Measurements from ENCODE around the gene CNTNAP5. TPM values are rescaled to one million over a fixed set of nuclear protein-coding genes. Genes with fewer than 3 reads are reported as not detected.

CNTNAP5 gene
- total RNA-seq, 4 donors from 2014 or later, result not detected

- Histone ChIP-seq H3K9me3 (no peaks in the 10 kb centered on the region), H3K4me3 (no peak overlapping the region), H3K4me1 (no peaks in the 10 kb centered on the region), H3K27ac (no peak overlapping the region), H3K27me3 (no peaks in the 10 kb centered on the region), H3K36me3 (no peaks in the 10 kb centered on the region)
- 77% methylated on average over 4 of the region's 4 CpGs for WGBS
- no peak for DNase-seq (ENCODE audit: low spot score in 2 of 2)
- TF ChIP-seq POLR2A (IDR thresholded peaks at IDR 0.05) (no peak), EP300 (IDR thresholded peaks at IDR 0.05) (no peak), POLR2AphosphoS5 (IDR thresholded peaks at IDR 0.05) (no peak)
- TF ChIP-seq, protein P1, sequence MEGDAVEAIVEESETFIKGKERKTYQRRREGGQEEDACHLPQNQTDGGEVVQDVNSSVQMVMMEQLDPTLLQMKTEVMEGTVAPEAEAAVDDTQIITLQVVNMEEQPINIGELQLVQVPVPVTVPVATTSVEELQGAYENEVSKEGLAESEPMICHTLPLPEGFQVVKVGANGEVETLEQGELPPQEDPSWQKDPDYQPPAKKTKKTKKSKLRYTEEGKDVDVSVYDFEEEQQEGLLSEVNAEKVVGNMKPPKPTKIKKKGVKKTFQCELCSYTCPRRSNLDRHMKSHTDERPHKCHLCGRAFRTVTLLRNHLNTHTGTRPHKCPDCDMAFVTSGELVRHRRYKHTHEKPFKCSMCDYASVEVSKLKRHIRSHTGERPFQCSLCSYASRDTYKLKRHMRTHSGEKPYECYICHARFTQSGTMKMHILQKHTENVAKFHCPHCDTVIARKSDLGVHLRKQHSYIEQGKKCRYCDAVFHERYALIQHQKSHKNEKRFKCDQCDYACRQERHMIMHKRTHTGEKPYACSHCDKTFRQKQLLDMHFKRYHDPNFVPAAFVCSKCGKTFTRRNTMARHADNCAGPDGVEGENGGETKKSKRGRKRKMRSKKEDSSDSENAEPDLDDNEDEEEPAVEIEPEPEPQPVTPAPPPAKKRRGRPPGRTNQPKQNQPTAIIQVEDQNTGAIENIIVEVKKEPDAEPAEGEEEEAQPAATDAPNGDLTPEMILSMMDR (IDR thresholded peaks at IDR 0.05), result no peak
These were observed 621.2 kb downstream of the CNTNAP5 start for GRCh38 chr2:124646166-124646815.

- WGBS, result 99% methylated on average over 3 of the region's 3 CpGs
- Histone ChIP-seq H3K27me3 (no peaks in the 10 kb centered on the region), H3K4me3 (no peak overlapping the region), H3K9me3 (no peaks in the 10 kb centered on the region), H3K27ac (no peak overlapping the region), H3K4me1 (no peaks in the 10 kb centered on the region), H3K36me3 (no peaks in the 10 kb centered on the region)
- no peak for TF ChIP-seq EP300 (IDR thresholded peaks at IDR 0.05)
- no peak for TF ChIP-seq POLR2A (IDR thresholded peaks at IDR 0.05)
- TF ChIP-seq POLR2AphosphoS5 (IDR thresholded peaks at IDR 0.05), result no peak
- TF ChIP-seq, protein P1 (IDR thresholded peaks at IDR 0.05), result no peak
- DNase-seq (ENCODE audit: low spot score in 2 of 2), result no peak
These were observed 622.2 kb downstream of the CNTNAP5 start for GRCh38 chr2:124647245-124647644.

GRCh38 chr2:124647663-124648062 lies 622.6 kb downstream of the CNTNAP5 start:
- DNase-seq (ENCODE audit: low spot score in 2 of 2), result no peak
- Histone ChIP-seq H3K4me3 (no peak overlapping the region), H3K27ac (no peak overlapping the region), H3K9me3 (no peaks in the 10 kb centered on the region), H3K4me1 (no peaks in the 10 kb centered on the region), H3K27me3 (no peaks in the 10 kb centered on the region), H3K36me3 (no peaks in the 10 kb centered on the region)
- TF ChIP-seq EP300 (IDR thresholded peaks at IDR 0.05) (no peak), POLR2A (IDR thresholded peaks at IDR 0.05) (no peak), POLR2AphosphoS5 (IDR thresholded peaks at IDR 0.05) (no peak)
- TF ChIP-seq, protein P1 (IDR thresholded peaks at IDR 0.05), result no peak
- WGBS, result 92% methylated on average over 7 of the region's 12 CpGs

- no peak for TF ChIP-seq POLR2A (IDR thresholded peaks at IDR 0.05)
- no peak for TF ChIP-seq EP300 (IDR thresholded peaks at IDR 0.05)
- no peak for TF ChIP-seq POLR2AphosphoS5 (IDR thresholded peaks at IDR 0.05)
- TF ChIP-seq, protein P1 (IDR thresholded peaks at IDR 0.05), result no peak
- Histone ChIP-seq H3K4me1 (no peaks in the 10 kb centered on the region), H3K27ac (no peak overlapping the region), H3K4me3 (no peak overlapping the region), H3K9me3 (no peaks in the 10 kb centered on the region), H3K27me3 (no peaks in the 10 kb centered on the region), H3K36me3 (no peaks in the 10 kb centered on the region)
- no peak for DNase-seq (ENCODE audit: low spot score in 2 of 2)
- WGBS, result 80% methylated on average over 6 of the region's 6 CpGs
These were observed 623.9 kb downstream of the CNTNAP5 start for GRCh38 chr2:124649001-124649400.

DNA sequence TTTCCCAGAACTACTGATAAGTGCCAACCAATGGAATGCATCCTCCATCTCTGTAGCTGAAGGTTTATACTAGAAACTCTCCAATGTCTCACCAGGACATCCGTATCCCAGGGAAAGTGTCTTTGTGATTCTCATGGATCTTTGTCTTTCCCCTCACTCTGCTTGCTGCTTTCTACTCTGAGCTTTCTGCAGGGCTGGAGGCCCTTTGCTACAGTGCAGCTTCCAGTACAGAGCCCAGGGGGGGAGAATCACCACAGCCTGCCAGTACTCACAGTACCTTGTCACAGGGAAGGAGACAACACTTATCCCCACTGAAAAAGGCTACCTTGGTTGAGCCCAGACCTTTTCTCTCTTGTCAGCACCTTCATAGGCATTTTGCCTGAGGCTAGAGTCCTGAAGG lies 627.0 kb downstream of the CNTNAP5 start:
- 81% methylated on average over 1 of the region's 1 CpG for WGBS
- Histone ChIP-seq H3K9me3 (no peaks in the 10 kb centered on the region), H3K27me3 (no peaks in the 10 kb centered on the region)

More for the DNA sequence above, 627.0 kb downstream of the CNTNAP5 start:
- no peaks in the 10 kb centered on the region for H3K4me1 ChIP-seq
- H3K27ac ChIP-seq, result no peak overlapping the region
- H3K36me3 ChIP-seq, result no peaks in the 10 kb centered on the region
- DNase-seq (ENCODE audit: low spot score in 2 of 2), result no peak
- H3K4me3 ChIP-seq, result no peak overlapping the region
- TF ChIP-seq POLR2AphosphoS5 (IDR thresholded peaks at IDR 0.05) (no peak), EP300 (IDR thresholded peaks at IDR 0.05) (no peak), POLR2A (IDR thresholded peaks at IDR 0.05) (no peak)
- TF ChIP-seq, protein P1 (IDR thresholded peaks at IDR 0.05), result no peak
